Epithelial cell of esophagus (primary cell): Measurements from ENCODE around the gene PGAP2.
"Not testable (repeated sequence)": the region's sequence is repeated elsewhere in the genome, so short reads cannot be mapped to it uniquely, and the experiment has no call there.

Experiments used
- DNase-seq: peaks from one replicate; pipeline ENCODE4 v3.0.0; 2010; ENCODE audit warnings: low read depth
- H3K4me3 ChIP-seq: 2 replicates; pipeline ENCODE4 v1.5.1; 2011; ENCODE audit warnings: mild to moderate bottlenecking, low read length, control low read depth
- TF ChIP-seq, protein P1 (sequence below): IDR thresholded peaks from 2 replicates; pipeline ENCODE4 v1.5.1; 2011; ENCODE audit warnings: low read depth, mild to moderate bottlenecking, low read length, control low read depth, inconsistent platforms; ENCODE audit not compliant: insufficient read depth; ENCODE audit errors: missing control alignments

Gene PGAP2

DNA sequence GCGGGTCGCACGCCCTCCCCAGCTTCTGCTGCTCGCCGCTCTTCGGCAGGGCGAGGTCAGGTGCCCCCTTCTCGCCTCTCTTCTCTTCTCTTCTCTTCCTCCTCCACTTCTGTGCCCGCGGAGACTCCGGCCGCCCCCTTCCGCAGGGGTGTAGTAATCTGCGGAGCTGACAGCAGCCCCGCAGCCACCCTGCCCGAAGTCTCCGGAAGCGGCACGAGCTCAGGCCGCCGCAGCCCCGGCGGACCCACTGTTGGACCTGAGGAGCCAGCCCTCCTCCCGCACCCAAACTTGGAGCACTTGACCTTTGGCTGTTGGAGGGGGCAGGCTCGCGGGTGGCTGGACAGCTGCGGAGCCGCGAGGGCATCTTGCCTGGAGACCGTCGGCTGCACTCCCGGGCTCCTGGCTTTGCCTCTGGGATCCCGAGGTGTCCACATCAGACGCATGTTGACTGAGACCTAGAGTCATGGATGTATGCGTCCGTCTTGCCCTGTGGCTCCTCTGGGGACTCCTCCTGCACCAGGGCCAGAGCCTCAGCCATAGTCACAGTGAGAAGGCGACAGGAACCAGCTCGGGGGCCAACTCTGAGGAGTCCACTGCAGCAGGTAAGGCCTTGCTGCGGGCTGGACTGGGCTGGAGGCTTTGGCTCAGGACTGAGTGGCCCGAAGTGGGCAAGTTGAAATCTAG lies 47.6 kb downstream of the PGAP2 start:
- peak overlapping the region; percentile 75 for H3K4me3 ChIP-seq
- DNase-seq, result no peak
- TF ChIP-seq, protein P1, sequence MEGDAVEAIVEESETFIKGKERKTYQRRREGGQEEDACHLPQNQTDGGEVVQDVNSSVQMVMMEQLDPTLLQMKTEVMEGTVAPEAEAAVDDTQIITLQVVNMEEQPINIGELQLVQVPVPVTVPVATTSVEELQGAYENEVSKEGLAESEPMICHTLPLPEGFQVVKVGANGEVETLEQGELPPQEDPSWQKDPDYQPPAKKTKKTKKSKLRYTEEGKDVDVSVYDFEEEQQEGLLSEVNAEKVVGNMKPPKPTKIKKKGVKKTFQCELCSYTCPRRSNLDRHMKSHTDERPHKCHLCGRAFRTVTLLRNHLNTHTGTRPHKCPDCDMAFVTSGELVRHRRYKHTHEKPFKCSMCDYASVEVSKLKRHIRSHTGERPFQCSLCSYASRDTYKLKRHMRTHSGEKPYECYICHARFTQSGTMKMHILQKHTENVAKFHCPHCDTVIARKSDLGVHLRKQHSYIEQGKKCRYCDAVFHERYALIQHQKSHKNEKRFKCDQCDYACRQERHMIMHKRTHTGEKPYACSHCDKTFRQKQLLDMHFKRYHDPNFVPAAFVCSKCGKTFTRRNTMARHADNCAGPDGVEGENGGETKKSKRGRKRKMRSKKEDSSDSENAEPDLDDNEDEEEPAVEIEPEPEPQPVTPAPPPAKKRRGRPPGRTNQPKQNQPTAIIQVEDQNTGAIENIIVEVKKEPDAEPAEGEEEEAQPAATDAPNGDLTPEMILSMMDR, result no peak

DNA sequence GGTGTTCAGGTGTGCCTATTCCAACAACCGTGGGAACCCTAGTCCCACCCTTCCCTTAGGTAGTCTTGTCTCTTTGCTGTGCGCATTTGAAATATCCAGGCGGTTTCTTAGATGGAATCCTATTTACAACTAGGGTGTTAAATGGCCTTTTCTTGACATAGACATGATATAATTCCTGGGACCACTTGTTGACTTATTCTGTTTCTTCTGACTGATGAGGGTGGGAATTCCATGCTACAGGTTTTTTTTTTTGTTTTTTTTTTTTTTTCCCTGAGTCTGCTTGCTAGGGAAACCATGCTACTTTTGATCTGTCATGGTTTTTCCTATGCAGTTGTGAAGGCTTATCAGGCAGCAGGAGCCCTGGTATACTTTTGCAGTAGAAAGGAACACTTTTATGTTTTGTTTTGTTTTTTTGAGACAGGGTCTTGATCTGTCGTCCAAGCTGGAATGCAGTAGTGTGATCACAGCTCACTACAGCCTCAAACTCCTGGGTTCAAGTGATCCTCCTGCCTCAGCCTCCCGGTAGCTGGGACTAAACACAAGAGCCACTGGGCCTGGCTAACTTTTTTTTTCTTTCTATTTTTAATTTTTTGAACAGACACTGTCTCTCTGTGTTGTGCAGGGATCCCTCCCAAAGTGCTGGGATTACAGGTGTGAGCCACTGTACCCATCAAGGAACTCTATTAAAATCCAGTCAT lies 48.6 kb downstream of the PGAP2 start:
- no peak for DNase-seq
- TF ChIP-seq, protein P1, result no peak
- peak overlapping the region; percentile 75 for H3K4me3 ChIP-seq

DNA sequence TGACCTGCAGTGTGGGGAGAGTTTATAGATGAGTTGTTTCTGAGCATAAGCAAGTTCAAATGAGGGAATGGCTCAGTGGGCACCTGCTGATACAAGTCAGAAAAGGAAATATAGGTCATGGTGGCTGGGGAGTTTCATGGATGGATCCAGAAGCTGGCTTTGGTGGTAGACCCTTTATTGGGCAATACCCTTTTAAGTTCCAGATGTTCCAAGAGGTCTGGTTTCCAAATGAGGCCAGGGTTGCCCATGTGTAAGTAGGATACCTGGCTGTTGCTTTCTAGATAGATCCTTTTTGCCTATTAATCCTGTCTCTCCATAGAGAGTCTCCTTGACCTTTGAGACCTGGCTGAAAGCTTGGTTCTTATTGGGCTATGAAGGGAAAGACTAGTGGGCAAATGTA lies 49.3 kb downstream of the PGAP2 start:
- DNase-seq, result no peak
- H3K4me3 ChIP-seq, result peak overlapping the region; percentile 75
- TF ChIP-seq, protein P1, result no peak

DNA sequence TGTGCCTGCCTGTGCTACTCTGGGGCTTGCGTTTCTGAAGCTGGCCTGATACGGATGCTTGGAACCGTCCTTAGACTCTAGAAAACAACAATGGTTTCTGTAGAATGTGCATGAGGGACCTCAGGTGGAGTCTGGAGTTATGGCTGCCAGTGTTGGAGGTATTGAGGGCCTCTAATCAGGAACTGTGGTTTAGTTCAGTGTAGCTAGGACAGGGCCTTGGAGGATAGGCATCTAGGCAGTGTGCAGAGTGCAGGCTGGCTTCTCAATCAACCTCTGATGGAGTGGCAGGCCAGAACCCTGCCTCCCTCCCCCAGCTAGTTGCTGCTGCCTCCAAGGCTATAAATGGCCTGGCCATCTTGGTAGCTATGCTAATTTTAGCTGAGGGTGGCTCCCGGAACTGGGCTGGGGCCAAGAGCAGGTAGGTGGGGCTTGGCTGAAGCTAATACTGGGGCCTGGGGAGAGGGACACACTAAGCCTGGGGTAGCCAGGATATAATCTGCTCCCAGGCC lies 51.1 kb downstream of the PGAP2 start:
- no peak for DNase-seq
- H3K4me3 ChIP-seq, result no peak overlapping the region
- TF ChIP-seq, protein P1, result no peak

DNA sequence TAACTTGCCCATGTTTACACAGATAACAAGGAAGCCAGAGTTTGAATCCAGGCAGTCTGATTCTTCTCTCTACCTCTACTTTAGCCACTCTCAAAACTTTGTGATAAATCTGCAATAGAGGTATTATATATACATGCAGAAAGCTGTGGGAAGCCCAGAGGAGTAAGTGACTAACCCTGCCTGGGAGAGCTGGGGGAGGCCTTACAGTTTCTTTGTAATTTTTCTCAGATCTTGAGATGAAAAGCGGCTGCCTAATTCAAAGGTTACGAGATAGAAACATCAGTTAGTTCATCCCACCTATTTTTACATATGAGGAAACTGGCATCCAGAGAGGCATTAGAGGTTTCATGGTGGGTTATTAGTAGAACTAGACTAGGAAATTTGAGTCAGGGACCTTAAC lies 52.0 kb downstream of the PGAP2 start:
- DNase-seq, result no peak
- TF ChIP-seq, protein P1, result no peak
- no peak overlapping the region for H3K4me3 ChIP-seq

DNA sequence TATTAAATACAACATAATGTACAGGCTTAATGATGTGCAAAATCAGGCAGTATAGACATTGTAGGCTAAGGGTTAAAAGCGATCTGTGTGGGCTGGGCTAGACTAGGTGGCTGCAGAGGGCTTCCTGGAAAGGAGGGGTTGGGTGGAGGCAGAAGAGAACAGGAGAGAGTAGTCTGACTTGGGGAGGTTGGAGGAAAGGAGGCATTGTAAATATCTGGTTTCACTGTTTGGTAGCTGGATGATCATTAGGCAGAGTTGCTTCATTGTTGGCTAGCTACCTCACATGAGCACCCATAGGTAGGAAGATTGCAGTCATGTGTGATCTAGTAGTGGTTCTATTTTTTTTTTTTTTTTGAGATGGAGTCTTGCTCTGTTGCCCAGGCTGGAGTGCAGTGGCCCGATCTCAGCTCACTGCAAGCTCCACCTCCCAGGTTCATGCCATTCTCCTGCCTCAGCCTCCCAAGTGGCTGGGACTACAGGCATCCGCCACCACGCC lies 52.6 kb downstream of the PGAP2 start:
- not testable (repeated sequence) for DNase-seq, H3K4me3 ChIP-seq

DNA sequence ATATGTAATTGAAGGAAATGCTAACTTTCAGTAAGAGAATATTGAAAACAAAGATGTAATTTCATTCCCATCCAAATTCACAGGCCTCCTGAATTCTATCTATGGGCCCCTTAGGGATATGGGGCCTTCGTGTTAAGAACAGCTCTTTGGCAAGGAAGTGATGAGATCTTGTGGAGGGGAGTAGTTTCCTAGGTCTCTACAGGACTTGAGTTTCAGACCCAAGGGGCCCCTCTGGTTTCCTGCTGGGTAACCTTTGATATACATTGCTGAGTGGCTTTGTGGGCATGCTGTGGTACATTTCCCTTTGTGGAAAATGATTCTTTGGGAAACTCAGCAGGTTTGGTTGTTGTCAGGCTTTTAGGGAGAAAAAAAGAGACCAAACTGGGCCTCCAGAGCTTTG lies 53.3 kb downstream of the PGAP2 start:
- no peak overlapping the region for H3K4me3 ChIP-seq
- TF ChIP-seq, protein P1, result no peak
- no peak for DNase-seq
